NCI-H1694 (cell line): Measurements from ENCODE around the gene PARP9.

Experiments used
- DNase-seq: peaks from one replicate; lab custom pipeline; 2025; lab: John Stamatoyannopoulos, UW

The PARP9 gene

GRCh38 chr3:122484985-122485384 is 79.1 kb downstream of the PARP9 start:
- no peak for DNase-seq

DNA sequence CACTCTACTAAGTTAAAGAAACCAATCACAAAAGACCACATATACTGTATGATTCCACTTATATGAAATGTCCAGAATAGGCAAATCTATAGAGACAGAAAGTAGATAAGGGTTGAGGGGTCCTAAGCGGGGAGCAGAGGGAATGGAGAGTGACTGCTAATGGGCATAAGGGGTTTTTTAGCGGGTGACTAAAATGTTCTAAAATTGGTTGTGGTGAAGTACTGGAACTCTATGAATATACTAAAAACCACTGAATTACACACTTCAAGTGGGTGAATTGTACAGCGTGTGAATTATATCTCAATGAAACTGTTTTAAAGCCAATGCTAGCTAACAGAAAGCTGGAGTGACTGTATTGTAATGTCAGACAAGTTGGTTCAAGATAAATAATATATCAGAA is 82.7 kb downstream of the PARP9 start:
- DNase-seq: no peak
